Inflammatory macrophage (primary cell): ENCODE results near the gene DRC3.

Source experiments
- DNase-seq, 2 donors: peaks; one replicate each; pipeline ENCODE4 v3.0.0-alpha.2; 2020 to 2022

Gene DRC3

GRCh38 chr17:17970699-17971430 lies 1.8 kb upstream of the DRC3 start:
- DNase-seq, result no peak

- no peak for DNase-seq
These were observed 1.1 kb upstream of the DRC3 start for GRCh38 chr17:17971431-17972125.

GRCh38 chr17:17972952-17973254 lies 241 bp downstream of the DRC3 start:
- no peak for DNase-seq

- DNase-seq, result peak; percentile 24 to 33
These were observed 2.8 kb downstream of the DRC3 start for GRCh38 chr17:17975436-17975835.

- DNase-seq, result no peak
These were observed 4.4 kb downstream of the DRC3 start for GRCh38 chr17:17976931-17977570.

- peak in 1 of 2 donors; percentile 20 for DNase-seq
These were observed 6.1 kb downstream of the DRC3 start for GRCh38 chr17:17978481-17979424.

- DNase-seq, result no peak
These were observed 7.1 kb downstream of the DRC3 start for GRCh38 chr17:17979778-17980177.

- DNase-seq, result no peak
These were observed 8.7 kb downstream of the DRC3 start for GRCh38 chr17:17981330-17981729.

- DNase-seq, result no peak
These were observed 10.1 kb downstream of the DRC3 start for GRCh38 chr17:17982801-17983200.

GRCh38 chr17:17983376-17983775 lies 10.7 kb downstream of the DRC3 start:
- DNase-seq, result no peak

- no peak for DNase-seq
These were observed 11.1 kb downstream of the DRC3 start for GRCh38 chr17:17983776-17984175.

- DNase-seq, result no peak
These were observed 12.5 kb downstream of the DRC3 start for GRCh38 chr17:17985153-17985552.

GRCh38 chr17:17985555-17985954 lies 12.9 kb downstream of the DRC3 start:
- no peak for DNase-seq

- DNase-seq, result no peak
These were observed 14.7 kb downstream of the DRC3 start for GRCh38 chr17:17987187-17987896.

- no peak for DNase-seq
These were observed 15.2 kb downstream of the DRC3 start for GRCh38 chr17:17987901-17988300.

GRCh38 chr17:17988427-17988945 lies 15.8 kb downstream of the DRC3 start:
- DNase-seq, result no peak

GRCh38 chr17:17989081-17989480 lies 16.4 kb downstream of the DRC3 start:
- no peak for DNase-seq

- no peak for DNase-seq
These were observed 17.0 kb downstream of the DRC3 start for GRCh38 chr17:17989618-17990017.

GRCh38 chr17:17990282-17990681 lies 17.6 kb downstream of the DRC3 start:
- no peak for DNase-seq

GRCh38 chr17:17993366-17993765 lies 20.7 kb downstream of the DRC3 start:
- DNase-seq, result no peak

- DNase-seq, result no peak
These were observed 21.2 kb downstream of the DRC3 start for GRCh38 chr17:17993852-17994251.
